ENCODE measurements around the gene MAST3. TPM values are rescaled to one million over a fixed set of nuclear protein-coding genes. Genes with fewer than 3 reads are reported as not detected.

MAST3 gene
- total RNA-seq, 1 donor from 2014 or later: 3.9 TPM

GRCh38 chr19:18153556-18154134, 56.1 kb downstream of the MAST3 start:
- DNase-seq (ENCODE audit: low spot score): no peak
- no peaks in the 10 kb centered on the region for H3K9me3 Mint-ChIP-seq (ENCODE audit: unreplicated experiment)
- TF ChIP-seq CTCF (IDR thresholded peaks at IDR 0.05; ENCODE audit: unreplicated experiment): no peak
- peak overlapping the region; percentile 91 for H3K27ac Mint-ChIP-seq (ENCODE audit: unreplicated experiment)
- peaks cover 11% of the 10 kb centered on the region for H3K4me1 Mint-ChIP-seq (ENCODE audit: unreplicated experiment)
- peaks cover 15% of the 10 kb centered on the region for H3K27me3 Mint-ChIP-seq (ENCODE audit: unreplicated experiment)
- peaks cover 5% of the 10 kb centered on the region for H3K36me3 Mint-ChIP-seq (ENCODE audit: low read depth, unreplicated experiment)
- H3K4me3 Mint-ChIP-seq (ENCODE audit: unreplicated experiment): peak overlapping the region; percentile 96

- H3K9me3 Mint-ChIP-seq (ENCODE audit: unreplicated experiment): no peaks in the 10 kb centered on the region
- H3K27ac Mint-ChIP-seq (ENCODE audit: unreplicated experiment): no peak overlapping the region
- DNase-seq (ENCODE audit: low spot score): no peak
- H3K27me3 Mint-ChIP-seq (ENCODE audit: unreplicated experiment): peaks cover 19% of the 10 kb centered on the region
- H3K36me3 Mint-ChIP-seq (ENCODE audit: low read depth, unreplicated experiment): peaks cover 8% of the 10 kb centered on the region
- TF ChIP-seq CTCF (IDR thresholded peaks at IDR 0.05; ENCODE audit: unreplicated experiment): no peak
- H3K4me3 Mint-ChIP-seq (ENCODE audit: unreplicated experiment): peak overlapping the region; percentile 73
- peaks cover 11% of the 10 kb centered on the region for H3K4me1 Mint-ChIP-seq (ENCODE audit: unreplicated experiment)
Observed at GRCh38 chr19:18155095-18156087, 57.8 kb downstream of the MAST3 start.

- H3K4me1 Mint-ChIP-seq (ENCODE audit: unreplicated experiment): peaks cover 11% of the 10 kb centered on the region
- H3K4me3 Mint-ChIP-seq (ENCODE audit: unreplicated experiment): peak overlapping the region; percentile 73
- no peak for DNase-seq (ENCODE audit: low spot score)
- H3K27ac Mint-ChIP-seq (ENCODE audit: unreplicated experiment): no peak overlapping the region
- no peak for TF ChIP-seq CTCF (IDR thresholded peaks at IDR 0.05; ENCODE audit: unreplicated experiment)
- H3K27me3 Mint-ChIP-seq (ENCODE audit: unreplicated experiment): peaks cover 19% of the 10 kb centered on the region
- no peaks in the 10 kb centered on the region for H3K9me3 Mint-ChIP-seq (ENCODE audit: unreplicated experiment)
- H3K36me3 Mint-ChIP-seq (ENCODE audit: low read depth, unreplicated experiment): peaks cover 9% of the 10 kb centered on the region
Observed at GRCh38 chr19:18156268-18156667, 58.7 kb downstream of the MAST3 start.

GRCh38 chr19:18156841-18157464, 59.4 kb downstream of the MAST3 start:
- no peak for DNase-seq (ENCODE audit: low spot score)
- no peaks in the 10 kb centered on the region for H3K9me3 Mint-ChIP-seq (ENCODE audit: unreplicated experiment)
- no peak for TF ChIP-seq CTCF (IDR thresholded peaks at IDR 0.05; ENCODE audit: unreplicated experiment)

More at GRCh38 chr19:18156841-18157464, 59.4 kb downstream of the MAST3 start:
- peaks cover 17% of the 10 kb centered on the region for H3K27me3 Mint-ChIP-seq (ENCODE audit: unreplicated experiment)
- H3K4me3 Mint-ChIP-seq (ENCODE audit: unreplicated experiment): no peak overlapping the region
- peaks cover 9% of the 10 kb centered on the region for H3K36me3 Mint-ChIP-seq (ENCODE audit: low read depth, unreplicated experiment)
- peaks cover 11% of the 10 kb centered on the region for H3K4me1 Mint-ChIP-seq (ENCODE audit: unreplicated experiment)
- H3K27ac Mint-ChIP-seq (ENCODE audit: unreplicated experiment): no peak overlapping the region
